HG03354 (cell line): ENCODE results near the gene MRPL39.
A peak's percentile ranks its signal among the peaks of the same experiment; 100 is the strongest.
"Not testable (repeated sequence)": the region's sequence is repeated elsewhere in the genome, so short reads cannot be mapped to it uniquely, and the experiment has no call there.

Source experiments
- ATAC-seq: cut with Tn5 transposase; IDR thresholded peaks from one replicate; pipeline ENCODE4 v1.9.1; 2021; ENCODE audit warnings: mild to moderate bottlenecking; ENCODE audit not compliant: unreplicated experiment, poor library complexity, severe bottlenecking

Gene MRPL39

DNA sequence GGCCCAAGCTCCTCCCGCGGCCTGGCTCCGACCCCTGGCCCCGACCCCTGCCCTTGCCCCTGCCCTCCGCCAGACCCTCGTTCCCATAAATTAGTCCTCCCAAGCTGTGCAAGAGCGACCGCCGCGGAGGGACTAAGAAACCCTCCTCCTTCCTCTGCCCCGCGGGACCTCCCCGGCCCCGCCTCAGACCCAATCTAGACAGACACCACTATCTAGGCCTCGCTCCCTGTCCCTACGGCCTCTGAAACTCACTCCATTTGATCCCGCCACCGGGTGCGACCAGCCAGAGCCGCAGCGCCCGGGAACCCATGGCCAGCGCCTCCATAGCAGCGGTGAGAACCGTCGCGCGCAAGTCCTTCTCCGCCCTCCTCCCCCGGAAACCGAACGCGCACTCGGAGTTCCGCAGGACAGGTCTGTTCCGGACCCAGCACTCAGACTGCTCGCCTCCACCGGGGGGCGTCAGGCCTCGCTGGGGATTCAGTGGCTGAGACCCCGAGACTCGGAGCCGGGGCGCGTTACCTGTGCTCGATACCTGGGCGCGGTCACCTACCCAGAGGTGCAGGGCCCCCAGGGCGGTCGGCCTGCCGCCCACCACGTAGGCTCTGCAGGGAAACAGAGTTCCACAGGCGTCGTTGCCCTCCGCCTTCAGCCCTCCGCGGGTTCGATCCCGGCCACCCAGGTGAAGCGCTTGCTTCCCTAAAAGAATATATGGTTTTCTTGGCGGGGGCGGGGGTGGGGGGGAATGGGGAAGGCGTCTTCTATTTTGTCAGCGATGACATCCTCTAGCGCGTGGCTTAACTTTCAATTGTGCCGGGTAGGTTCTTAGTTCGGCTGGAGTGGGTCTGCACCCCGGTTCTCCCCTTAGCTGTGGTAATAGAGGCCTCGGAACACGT lies at the start of gene MRPL39:
Gene MRPL39, minus strand, starts transcription at position 331 of the 893 bp plus-strand sequence. Its CDS starts 6 bp downstream, at position 325.
- ATAC-seq: peak; percentile 95

DNA sequence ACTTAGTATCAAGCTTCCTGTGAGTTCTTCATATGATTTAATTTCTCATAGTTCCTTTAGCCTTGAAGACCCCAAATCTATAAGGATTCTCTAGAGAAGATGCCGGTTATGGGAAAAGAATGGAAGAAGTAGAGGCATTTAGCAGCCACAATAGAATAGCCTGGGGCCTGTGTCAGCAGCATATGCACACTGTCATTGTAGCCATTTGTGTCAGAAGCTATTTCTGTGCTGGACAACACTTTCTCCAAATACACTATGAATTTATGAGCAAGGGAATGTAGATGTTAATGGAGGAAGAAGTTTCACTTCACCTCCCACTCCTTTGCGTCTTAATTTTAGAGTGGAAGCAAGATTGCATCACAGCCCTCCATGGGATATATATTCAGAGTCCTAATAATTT lies 49.1 kb upstream of the MRPL39 start:
- no peak for ATAC-seq

DNA sequence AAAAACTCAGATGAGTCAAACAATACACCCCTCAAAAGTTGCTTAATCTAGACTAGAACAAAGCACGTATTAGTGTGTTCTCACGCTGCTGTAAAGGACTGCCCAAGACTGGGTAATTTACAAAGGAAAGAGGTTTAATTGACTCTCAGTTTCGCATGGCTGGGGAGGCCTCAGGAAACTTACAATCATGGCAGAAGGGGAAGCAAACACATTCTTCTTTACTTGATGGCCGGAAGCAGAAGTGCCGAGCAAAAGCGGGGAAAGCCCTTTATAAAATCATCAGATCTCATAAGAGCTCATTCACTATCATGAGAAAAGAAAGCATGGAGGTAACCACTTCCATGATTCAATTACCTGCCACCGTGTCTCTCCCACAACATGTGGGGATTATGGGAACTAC lies 41.9 kb upstream of the MRPL39 start:
- ATAC-seq: no peak

DNA sequence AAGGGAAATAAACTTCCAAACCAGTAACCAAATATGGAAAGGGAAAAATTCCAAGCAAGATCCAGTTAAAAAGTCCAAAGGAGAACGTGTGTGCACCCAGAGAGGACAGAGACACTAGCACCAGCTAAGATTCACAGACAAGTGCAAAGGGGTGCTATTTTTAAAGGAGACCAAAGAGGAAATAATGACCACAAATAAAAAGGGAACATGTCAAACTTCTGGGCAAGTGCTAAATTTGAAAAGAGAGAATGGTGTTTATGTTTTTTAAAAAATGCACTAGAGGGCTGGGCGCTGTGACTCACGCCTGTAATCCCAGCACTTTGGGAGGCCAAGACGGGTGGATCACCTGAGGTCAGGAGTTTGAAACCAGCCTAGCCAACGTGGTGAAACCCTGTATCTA lies 40.4 kb upstream of the MRPL39 start:
- no peak for ATAC-seq

DNA sequence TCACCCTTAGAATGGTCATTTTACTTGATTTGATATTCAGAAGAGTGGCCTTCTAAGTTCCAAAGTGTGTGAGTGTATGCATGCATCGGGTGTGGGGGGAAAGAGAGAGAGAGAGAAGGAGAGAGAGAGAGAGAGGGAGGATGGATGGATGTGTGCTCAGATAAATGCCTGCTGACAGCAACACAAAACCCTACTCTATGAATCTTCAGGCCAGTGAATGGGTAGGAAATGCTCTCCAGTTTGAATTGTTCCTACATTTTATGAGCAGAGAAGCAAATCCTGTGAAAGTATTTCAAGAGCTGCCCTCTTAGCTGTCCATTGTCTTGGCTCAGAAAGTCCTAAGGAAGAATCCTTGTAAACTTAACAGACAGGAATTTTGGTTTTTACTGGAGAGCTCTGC lies 39.2 kb upstream of the MRPL39 start:
- ATAC-seq: no peak

DNA sequence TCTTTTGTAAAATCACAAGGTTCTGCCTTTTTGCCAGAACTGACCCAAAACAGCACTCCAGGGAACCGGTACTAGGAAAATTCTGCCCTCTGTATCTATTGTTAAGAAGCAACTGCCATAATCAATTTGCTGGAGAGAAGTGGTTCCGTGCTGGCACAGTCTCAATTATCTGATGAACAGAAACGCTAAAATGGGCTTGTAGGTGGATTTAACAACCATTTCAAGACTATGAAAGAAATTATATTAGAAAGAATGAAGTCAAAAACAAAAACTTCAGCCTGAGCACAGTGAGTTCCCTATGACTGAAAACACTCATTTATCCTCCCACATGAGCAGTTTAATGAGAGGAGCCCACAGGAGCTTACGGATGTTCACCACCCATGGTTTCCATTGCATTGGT lies 36.2 kb upstream of the MRPL39 start:
- ATAC-seq: no peak

DNA sequence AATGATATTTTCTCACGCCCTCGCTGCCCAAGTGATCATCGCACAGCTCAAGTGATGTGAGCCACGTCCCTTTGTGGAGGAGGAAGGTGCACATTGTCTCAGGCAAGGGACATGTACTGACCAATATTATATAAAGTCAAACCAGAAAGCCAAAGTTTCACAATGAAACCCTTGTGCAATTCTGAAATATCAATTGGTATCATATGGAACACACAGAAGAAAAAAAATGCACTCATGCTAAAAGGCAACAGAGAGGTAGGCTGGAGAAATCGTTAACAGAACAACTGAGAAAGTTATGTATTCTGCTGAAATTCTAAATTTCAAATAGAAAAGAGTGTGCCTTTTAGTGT lies 33.6 kb upstream of the MRPL39 start:
- no peak for ATAC-seq

DNA sequence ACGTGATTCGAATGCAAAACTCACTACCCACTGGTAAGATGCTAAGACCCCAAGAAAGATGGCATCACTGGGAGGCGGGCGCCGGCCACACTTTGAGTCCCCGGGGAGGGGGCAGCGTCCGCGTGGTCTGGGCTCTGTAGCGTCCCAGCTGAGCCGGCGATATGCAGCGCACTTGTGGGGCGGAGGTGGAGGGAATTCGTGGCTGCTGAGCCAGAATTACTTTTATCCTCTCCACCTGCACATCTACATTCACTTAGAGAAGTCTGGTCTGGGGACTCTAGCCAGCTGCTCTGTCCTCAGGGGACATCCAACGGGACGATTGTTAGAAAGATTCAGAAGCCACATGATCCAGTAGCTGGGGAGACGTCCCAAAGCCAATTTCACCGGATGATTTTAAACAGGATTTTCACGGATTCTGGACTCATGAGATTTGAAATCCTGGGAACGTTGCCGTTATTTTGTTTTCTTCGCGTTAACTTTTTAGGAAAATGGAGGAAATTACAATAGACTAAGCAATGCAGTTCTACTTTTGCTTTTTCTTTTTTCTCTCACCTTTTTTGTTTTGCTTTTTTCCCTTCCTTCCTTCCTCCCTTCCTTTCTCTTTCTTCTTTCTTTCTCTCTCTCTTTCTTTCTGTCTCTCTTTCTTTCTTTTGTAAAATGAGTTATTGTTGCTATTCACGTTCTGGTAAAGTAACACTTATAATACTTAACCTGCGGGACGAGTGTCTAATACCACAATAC lies 33.1 kb upstream of the MRPL39 start:
- ATAC-seq: peak; percentile 31

DNA sequence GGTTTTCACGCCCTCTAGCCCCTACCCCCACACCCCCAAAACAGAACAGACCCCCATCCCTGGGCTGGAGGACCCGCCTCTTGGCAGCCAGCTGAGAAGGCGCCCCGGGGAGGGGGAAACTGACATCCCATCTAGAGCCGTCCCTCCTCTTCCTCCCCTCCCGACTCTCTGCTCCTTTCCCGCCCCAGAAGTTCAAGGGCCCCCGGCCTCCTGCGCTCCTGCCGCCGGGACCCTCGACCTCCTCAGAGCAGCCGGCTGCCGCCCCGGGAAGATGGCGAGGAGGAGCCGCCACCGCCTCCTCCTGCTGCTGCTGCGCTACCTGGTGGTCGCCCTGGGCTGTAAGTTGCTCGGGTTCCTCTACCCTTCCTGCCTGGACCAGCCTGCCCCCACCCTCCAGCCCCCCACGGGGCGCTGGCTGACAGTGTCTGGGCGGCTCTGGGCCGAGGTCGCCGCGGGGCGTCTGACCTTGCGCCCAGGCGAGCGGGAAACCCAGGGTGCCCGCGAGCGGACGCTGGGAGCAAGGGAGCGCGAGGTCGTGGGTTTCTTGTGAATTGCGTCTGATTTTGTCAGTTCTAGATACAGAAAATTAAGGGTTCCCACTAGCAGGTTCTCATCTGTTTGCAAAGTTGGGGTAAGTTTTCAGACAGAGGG lies 32.4 kb upstream of the MRPL39 start:
- ATAC-seq: peak; percentile 79

DNA sequence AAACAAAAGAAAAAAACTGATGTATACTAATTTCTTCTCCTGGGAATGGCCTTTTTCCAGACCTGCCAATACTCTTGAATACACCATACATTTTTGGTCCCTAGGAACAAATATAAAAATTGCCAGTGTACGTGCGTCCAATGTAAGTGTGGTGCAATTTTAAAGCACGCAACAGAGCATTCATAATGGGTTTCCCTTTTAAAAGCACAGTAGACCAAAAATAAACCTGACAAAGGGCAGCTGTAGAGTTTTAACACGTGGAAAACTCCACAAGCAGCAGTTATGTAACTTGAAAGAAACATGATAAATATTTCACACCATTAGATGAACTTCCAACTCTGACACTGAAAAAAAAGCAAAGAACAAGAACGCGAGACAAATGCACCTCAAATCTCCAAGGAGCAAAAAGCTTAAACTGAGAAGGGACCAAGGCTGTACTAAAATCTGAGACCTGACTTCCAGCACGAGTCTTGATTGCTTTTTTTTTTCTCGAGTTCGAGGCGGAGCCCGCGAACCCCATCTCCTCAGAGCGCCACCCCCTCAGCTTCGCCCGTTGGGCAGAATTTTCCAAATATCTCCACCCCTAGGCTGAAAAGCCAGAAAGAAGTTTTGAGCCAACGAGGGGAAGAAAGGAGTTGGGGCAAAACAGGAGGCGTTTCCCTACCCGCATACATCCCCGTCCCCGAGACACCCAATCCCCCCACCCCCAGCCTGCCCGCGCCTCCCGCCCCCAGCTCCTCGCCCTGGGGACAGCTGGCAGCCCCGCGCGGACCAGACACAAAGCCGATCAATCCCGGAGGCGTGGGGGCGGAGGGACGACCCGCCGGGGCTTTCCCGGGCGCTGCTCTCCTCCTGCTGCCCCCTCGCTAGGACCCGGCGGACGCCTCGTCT lies 31.6 kb upstream of the MRPL39 start, which contains the start of gene JAM2:
Gene JAM2, plus strand, starts transcription at position 599 of the 891 bp plus-strand sequence. CDS start 564 bp downstream, outside the sequence.
- peak; percentile 49 for ATAC-seq

DNA sequence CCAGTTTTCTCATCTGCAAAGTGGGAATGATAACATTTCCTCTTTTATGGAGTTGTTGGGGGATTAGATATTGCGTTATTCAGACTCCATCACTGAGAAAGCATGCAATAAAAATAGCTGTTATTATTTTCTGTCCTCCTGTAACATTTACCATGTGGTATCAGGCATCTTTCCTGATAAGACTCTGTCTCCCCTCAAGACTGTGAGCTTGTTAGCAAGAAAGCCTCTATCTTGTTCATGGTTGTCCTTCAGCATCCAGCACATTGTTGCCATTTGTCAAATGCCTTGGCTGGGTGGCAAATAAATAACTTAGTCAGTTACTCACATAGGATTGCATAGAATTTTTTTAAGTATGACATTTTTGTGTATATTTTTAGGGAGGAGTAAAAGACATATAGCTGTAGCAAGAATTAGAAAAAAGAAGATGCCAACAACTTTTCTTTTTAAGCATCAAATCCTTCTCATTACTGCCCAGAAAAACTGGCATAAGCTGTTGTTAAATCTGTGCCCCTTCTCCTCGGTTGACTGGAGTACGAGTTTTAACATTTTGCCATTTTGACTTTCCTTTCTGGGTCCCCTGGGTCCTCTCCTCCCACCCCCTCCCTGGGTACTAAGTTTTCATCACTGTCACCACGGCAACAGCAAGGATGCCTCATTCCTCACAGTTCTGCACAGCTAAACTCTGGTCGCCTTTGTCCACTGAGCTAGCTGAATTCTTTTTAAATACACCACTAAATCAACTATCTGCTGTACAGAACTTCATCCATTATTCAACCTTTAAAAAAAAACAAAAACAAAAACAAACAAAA lies 30.8 kb upstream of the MRPL39 start:
- ATAC-seq: no peak

DNA sequence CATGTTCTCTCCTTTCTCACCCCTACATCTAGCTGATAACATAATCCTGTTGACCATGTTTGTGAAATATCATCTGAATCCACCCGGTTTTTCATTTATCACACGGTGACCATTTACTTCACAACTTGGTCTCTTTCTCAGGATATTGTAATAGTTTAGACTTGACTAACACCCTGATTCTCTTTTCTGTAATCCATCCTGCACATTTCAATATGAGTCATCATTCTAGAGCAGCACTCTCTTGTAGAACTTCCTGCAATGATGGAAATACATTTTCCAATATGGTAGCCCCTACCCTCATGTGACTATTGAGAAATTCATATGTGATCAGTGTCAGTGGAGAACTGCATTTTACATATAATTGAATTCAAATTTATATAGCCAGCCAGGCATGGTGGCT lies 29.4 kb upstream of the MRPL39 start:
- no peak for ATAC-seq

DNA sequence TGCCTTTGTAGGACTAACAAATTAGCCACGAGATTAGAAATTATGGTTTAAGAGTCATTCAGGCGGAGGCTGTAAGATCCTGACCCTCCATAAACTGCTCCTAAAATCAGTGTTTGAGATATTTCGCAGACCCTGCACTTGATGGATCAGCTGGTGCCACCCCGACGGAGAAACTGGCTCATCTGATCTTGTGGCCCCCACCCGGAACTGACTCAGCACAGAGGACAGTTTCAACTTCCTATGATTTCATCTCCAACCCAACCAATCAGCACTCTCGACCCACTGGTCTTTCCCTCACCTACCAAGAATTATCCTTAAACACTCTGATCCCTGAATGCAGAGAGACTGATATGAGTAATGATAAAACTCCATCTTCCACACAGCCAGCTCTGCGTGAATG lies 28.0 kb upstream of the MRPL39 start:
- no peak for ATAC-seq

DNA sequence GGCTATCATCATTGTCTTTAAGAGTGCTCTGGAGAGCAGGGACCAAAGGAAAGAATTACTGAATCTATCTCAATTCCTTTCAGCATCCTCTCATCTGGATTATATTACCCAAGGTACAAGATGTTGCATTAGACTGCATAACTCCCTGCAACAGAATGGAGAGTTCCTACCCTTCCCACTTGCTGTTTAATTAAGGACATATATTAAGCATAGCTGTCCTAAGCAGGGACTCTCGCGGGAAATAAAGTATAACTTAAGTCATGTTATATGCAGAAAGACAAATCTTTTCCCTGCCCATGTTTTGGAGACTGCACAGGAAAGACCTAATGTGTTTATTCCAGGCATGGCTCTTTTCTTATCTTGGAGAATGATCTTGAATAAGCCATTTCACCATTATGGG lies 25.0 kb upstream of the MRPL39 start:
- ATAC-seq: no peak

DNA sequence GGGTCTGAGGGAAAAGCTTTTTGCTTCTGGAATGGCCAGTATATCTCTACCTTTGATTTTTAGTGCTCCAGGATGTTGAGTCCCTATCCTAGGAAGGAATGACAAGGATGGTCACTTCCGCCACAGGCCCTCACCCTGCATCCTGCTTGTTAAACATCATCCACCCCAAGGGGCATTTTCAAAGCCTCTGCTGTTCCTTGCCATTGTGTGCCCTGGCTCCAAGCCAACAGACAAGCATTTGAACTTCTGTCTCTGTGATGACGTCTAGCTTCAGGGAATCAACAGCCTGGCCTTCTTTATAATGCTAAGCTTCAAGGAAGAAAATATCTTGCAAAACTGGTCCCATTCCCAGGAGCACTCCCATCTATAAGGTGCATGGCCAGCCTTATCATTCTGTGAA lies 19.5 kb upstream of the MRPL39 start:
- ATAC-seq: no peak

DNA sequence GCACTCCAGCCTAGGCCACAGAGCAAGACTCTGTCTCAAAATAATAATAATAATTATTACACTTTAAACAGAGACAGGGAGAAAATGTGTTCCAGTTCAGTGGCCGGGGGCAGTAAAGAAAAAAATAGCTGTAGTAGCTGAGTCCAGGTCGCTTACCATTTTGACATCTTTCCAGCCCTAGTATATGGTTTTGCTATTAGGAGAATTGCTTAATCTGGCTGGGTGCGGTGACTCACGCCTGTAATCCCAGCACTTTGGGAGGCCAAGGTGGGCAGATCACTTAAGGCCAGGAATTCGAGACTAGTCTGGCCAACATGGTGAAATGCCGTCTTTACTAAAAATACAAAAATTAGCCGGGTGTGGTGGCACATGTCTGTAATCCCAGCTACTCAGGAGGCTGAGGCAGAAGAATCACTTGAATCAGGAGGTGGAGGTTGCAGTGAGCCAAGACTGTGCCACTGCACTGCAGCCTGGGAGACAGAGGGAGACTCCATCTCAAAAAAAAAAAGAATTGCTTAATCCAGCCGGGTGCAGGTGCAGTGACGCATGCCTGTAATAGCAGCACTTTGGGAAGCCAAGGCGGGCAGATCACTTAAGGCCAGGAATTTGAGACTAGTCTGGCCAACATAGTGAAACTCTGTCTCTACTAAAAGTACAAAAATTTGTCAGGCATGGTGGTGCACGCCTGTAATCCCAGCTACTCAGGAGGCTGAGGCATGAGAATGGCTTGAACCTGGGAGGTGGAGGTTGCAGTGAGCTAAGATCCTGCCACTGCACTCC lies 18.7 kb upstream of the MRPL39 start:
- not testable (repeated sequence) for ATAC-seq

DNA sequence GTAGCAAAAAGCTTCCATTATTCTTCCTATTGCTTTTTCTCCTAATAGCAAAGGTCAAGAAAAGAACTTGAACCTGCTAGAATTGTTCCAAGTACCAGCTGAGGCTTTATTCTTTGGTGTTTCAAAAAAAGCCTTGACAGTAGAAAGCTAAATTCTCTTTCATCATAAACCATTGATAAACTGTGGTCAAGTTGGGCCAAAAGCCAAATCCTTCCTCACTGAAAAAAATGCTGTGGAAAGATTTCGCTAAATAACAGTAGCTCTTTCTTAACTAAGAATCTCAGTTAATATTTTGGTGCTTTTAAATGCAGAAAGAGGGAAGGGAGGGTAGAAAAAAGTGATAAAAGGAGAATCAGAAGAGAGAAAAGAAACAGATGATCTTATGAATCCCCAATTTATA lies 17.8 kb upstream of the MRPL39 start:
- ATAC-seq: no peak

DNA sequence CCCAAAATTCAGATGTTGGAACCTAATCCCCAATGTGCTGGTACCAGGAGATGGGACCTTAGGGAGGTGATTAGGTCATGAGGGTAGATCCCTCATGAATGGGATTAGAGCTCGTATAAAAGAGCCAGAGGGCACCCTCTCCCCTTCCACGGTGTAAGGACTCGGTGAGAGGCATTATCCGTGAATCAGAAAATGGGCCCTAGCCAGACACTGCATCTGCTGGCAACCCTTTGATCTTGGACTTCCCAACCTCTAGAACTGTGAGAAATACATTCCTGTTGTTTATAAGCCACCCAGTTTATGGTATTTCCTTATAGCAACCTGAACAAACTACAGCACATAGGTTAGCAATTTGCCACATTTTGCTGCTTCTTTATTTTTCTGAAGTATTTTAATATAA lies 17.2 kb upstream of the MRPL39 start:
- no peak for ATAC-seq
